Breast epithelium (tissue), 3 donors: ENCODE measurements around the gene MROH2A.

Experiments used
- CTCF ChIP-seq, 3 donors: fragments of 450-650 bp; IDR thresholded peaks; one replicate each; pipeline ENCODE4 v1.5.1; 2016 to 2017; ENCODE audit warnings: antibody characterized with exemption in 3 of 3, mild to moderate bottlenecking in 3 of 3, moderate library complexity in 3 of 3
- POLR2A ChIP-seq: fragments of 450-650 bp; IDR thresholded peaks from one replicate; pipeline ENCODE4 v1.6.1; 2016; ENCODE audit warnings: antibody characterized with exemption, mild to moderate bottlenecking, moderate library complexity

- TF ChIP-seq CTCF (IDR thresholded peaks at IDR 0.05), result no peak
- no peak for TF ChIP-seq POLR2A
Measured at GRCh38 chr2:233807966-233808935, 30.1 kb downstream of the MROH2A start.
